ENCODE data around the gene MAP3K15. TPM values are rescaled to one million over a fixed set of nuclear protein-coding genes. Genes with fewer than 3 reads are reported as not detected.

Gene MAP3K15
- total RNA-seq, 2 experiments from 2014 or later = 0.28 to 0.38 TPM

- POLR2A ChIA-PET = no interaction called here
- Mint-ChIP-seq H3K4me1 (peaks cover 26% of the 10 kb centered on the region), H3K4me3 (peak overlapping the region; percentile 79), H3K36me3 (ENCODE audit: low read depth) (peaks cover 4% of the 10 kb centered on the region), H3K27me3 (peaks cover 2% of the 10 kb centered on the region), H3K27ac (peak overlapping the region; percentile 81), H3K9me3 (no peaks in the 10 kb centered on the region)
- DNase-seq = no peak
- CTCF ChIA-PET = no interaction called here
These were observed 172.2 kb downstream of the MAP3K15 start for GRCh38 chrX:19343085-19343534.

GRCh38 chrX:19342331-19342906, 172.9 kb downstream of the MAP3K15 start:
- no peaks in the 10 kb centered on the region for H3K36me3 Mint-ChIP-seq (ENCODE audit: low read depth)
- no peak overlapping the region for H3K4me3 Mint-ChIP-seq
- CTCF ChIA-PET = no interaction called here

GRCh38 chrX:19334945-19335626, 180.2 kb downstream of the MAP3K15 start:
- Mint-ChIP-seq H3K4me3 (no peak overlapping the region), H3K4me1 (peaks cover 4% of the 10 kb centered on the region), H3K27me3 (peaks cover 4% of the 10 kb centered on the region), H3K9me3 (no peaks in the 10 kb centered on the region), H3K27ac (no peak overlapping the region), H3K36me3 (ENCODE audit: low read depth) (no peaks in the 10 kb centered on the region)
- DNase-seq = peak; percentile 23
- CTCF ChIA-PET = interaction anchor here (0.6 to 1.3 kb wide), 3 partner anchors 355 to 992 kb away, joined by 3 to 4 read pairs (median 3); no protein-coding TSS in a partner anchor
- POLR2A ChIA-PET = no interaction called here

More at GRCh38 chrX:19342331-19342906, 172.9 kb downstream of the MAP3K15 start:
- Mint-ChIP-seq H3K4me1 (peaks cover 21% of the 10 kb centered on the region), H3K9me3 (no peaks in the 10 kb centered on the region), H3K27me3 (peaks cover 2% of the 10 kb centered on the region), H3K27ac (no peak overlapping the region)
- no peak for DNase-seq
- POLR2A ChIA-PET = no interaction called here

- POLR2A ChIA-PET = no interaction called here
- Mint-ChIP-seq H3K36me3 (ENCODE audit: low read depth) (no peaks in the 10 kb centered on the region), H3K4me1 (peaks cover 4% of the 10 kb centered on the region), H3K4me3 (no peak overlapping the region), H3K27ac (no peak overlapping the region), H3K9me3 (no peaks in the 10 kb centered on the region), H3K27me3 (peaks cover 1% of the 10 kb centered on the region)
- no peak for DNase-seq
- CTCF ChIA-PET = interaction anchor here (1.4 to 2.1 kb wide), 2 partner anchors 15 to 293 kb away, joined by 3 to 10 read pairs; no protein-coding TSS in a partner anchor
These were observed 182.3 kb downstream of the MAP3K15 start for GRCh38 chrX:19332983-19333382.

- Mint-ChIP-seq H3K36me3 (ENCODE audit: low read depth) (no peaks in the 10 kb centered on the region), H3K4me1 (peaks cover 4% of the 10 kb centered on the region), H3K27ac (no peak overlapping the region), H3K9me3 (no peaks in the 10 kb centered on the region), H3K4me3 (no peak overlapping the region), H3K27me3 (peaks cover 1% of the 10 kb centered on the region)
- ChIA-PET CTCF (no interaction called here), POLR2A (no interaction called here)
- no peak for DNase-seq
These were observed 183.5 kb downstream of the MAP3K15 start for GRCh38 chrX:19331831-19332230.

- Mint-ChIP-seq H3K36me3 (ENCODE audit: low read depth) (no peaks in the 10 kb centered on the region), H3K27me3 (no peaks in the 10 kb centered on the region), H3K9me3 (no peaks in the 10 kb centered on the region), H3K27ac (no peak overlapping the region), H3K4me3 (no peak overlapping the region), H3K4me1 (no peaks in the 10 kb centered on the region)
- ChIA-PET POLR2A (no interaction called here), CTCF (no interaction called here)
- no peak for DNase-seq
These were observed 188.7 kb downstream of the MAP3K15 start for GRCh38 chrX:19326567-19326966.

Other genes with a start within 250 kb of the MAP3K15 start
- gene PDHA1, start 171.6 kb downstream of the MAP3K15 start, total RNA-seq = 100 to 1,000 TPM; 134 to 142 TPM